Neural progenitor cell (in vitro differentiated cells): Measurements from ENCODE around the gene ENPP1. TPM values are rescaled to one million over a fixed set of nuclear protein-coding genes. Genes with fewer than 3 reads are reported as not detected.

Experiments used
- DNase-seq: peaks from one replicate; pipeline ENCODE4 v3.0.0-alpha.2; 2016; ENCODE audit warnings: low spot score
- H2AFZ ChIP-seq: fragments of 200-600 bp; sonication (generic); replicated peaks from 2 replicates; pipeline ENCODE4 v1.6.1; 2016; ENCODE audit warnings: antibody characterized with exemption
- H3F3A ChIP-seq: fragments of 200-600 bp; sonication (generic); 2 replicates; pipeline ENCODE4 v1.6.1; 2016; ENCODE audit warnings: antibody characterized with exemption, low read depth
- H3K27ac ChIP-seq: fragments of 200-600 bp; sonication (generic); 2 replicates; pipeline ENCODE4 v1.5.1; 2016; ENCODE audit warnings: mild to moderate bottlenecking
- H3K27me3 ChIP-seq: fragments of 200-600 bp; sonication (generic); 2 replicates; pipeline ENCODE4 v1.6.1; 2016; ENCODE audit warnings: mild to moderate bottlenecking, moderate library complexity
- H3K36me3 ChIP-seq: fragments of 200-600 bp; sonication (generic); 2 replicates; pipeline ENCODE4 v1.5.1; 2016
- H3K4me1 ChIP-seq: fragments of 200-600 bp; sonication (generic); 2 replicates; pipeline ENCODE4 v1.6.1; 2016; ENCODE audit warnings: mixed run types
- H3K4me2 ChIP-seq: fragments of 200-600 bp; sonication (generic); 2 replicates; pipeline ENCODE4 v1.6.1; 2016
- H3K4me3 ChIP-seq: fragments of 200-600 bp; sonication (generic); 2 replicates; pipeline ENCODE4 v1.5.1; 2016
- H3K79me2 ChIP-seq: fragments of 200-600 bp; sonication (generic); 2 replicates; pipeline ENCODE4 v1.6.1; 2016; ENCODE audit warnings: low read depth
- H3K9ac ChIP-seq: fragments of 200-600 bp; sonication (generic); 2 replicates; pipeline ENCODE4 v1.6.1; 2016
- H3K9me3 ChIP-seq: fragments of 200-600 bp; sonication (generic); 2 replicates; pipeline ENCODE4 v1.5.1; 2016; ENCODE audit warnings: low read depth
- H4K20me1 ChIP-seq: fragments of 200-600 bp; sonication (generic); 2 replicates; pipeline ENCODE4 v1.6.1; 2016; ENCODE audit warnings: low read depth
- H3K27ac Mint-ChIP-seq: 3 replicates; pipeline ENCODE4 v1.8.0; 2021; ENCODE audit warnings: mixed read lengths
- H3K27me3 Mint-ChIP-seq: 2 replicates; pipeline ENCODE4 v1.8.0; 2022; ENCODE audit warnings: low read depth, mild to moderate bottlenecking, inconsistent platforms, moderate library complexity, mixed read lengths; ENCODE audit not compliant: insufficient read depth
- H3K36me3 Mint-ChIP-seq: 3 replicates; pipeline ENCODE4 v1.8.0; 2021; ENCODE audit warnings: mixed read lengths
- H3K4me1 Mint-ChIP-seq: 3 replicates; pipeline ENCODE4 v1.8.0; 2021; ENCODE audit warnings: mixed read lengths
- H3K4me3 Mint-ChIP-seq: 3 replicates; pipeline ENCODE4 v1.8.0; 2021; ENCODE audit warnings: mild to moderate bottlenecking, moderate library complexity, mixed read lengths
- H3K9me3 Mint-ChIP-seq: 3 replicates; pipeline ENCODE4 v1.8.0; 2020; ENCODE audit warnings: mixed read lengths
- CTCF ChIP-seq: fragments of 200-600 bp; sonication (generic); IDR thresholded peaks from 2 replicates; pipeline ENCODE4 v1.5.1; 2017; ENCODE audit warnings: antibody characterized with exemption, mild to moderate bottlenecking
- EZH2 ChIP-seq: fragments of 200-600 bp; sonication (generic); IDR thresholded peaks from 2 replicates; pipeline ENCODE4 v1.6.1; 2017; ENCODE audit warnings: antibody characterized with exemption, mild to moderate bottlenecking, moderate library complexity
- EZH2phosphoT487 ChIP-seq: fragments of 200-600 bp; sonication (generic); IDR thresholded peaks from 2 replicates; pipeline ENCODE4 v1.6.1; 2017; ENCODE audit warnings: antibody characterized with exemption
- total RNA-seq: library from RNA; depleted of rRNA; stranded (reverse); fragments of >200 nt; gene quantifications from 2 replicates; pipeline ENCODE4 v1.2.3, GENCODE V29; 2015; ENCODE audit warnings: low replicate concordance

Gene ENPP1
- total RNA-seq, 1 donor from 2014 or later = 9.7 TPM

- H3K27ac ChIP-seq = no peak overlapping the region
- H2AFZ ChIP-seq = no peak overlapping the region
- TF ChIP-seq EZH2phosphoT487 = no peak
- no peak for TF ChIP-seq EZH2
- no peak for TF ChIP-seq CTCF
- H3K4me1 ChIP-seq = peaks cover 3% of the 10 kb centered on the region
- H3K27ac Mint-ChIP-seq = no peak overlapping the region
- H3K9me3 ChIP-seq = no peaks in the 10 kb centered on the region
- H3K9me3 Mint-ChIP-seq = peaks cover 9% of the 10 kb centered on the region
- H3K36me3 Mint-ChIP-seq = no peaks in the 10 kb centered on the region
- H3F3A ChIP-seq = no peaks in the 10 kb centered on the region
- H4K20me1 ChIP-seq = no peaks in the 10 kb centered on the region
- H3K27me3 ChIP-seq = no peaks in the 10 kb centered on the region
- no peak overlapping the region for H3K4me2 ChIP-seq
- H3K27me3 Mint-ChIP-seq = peaks cover 3% of the 10 kb centered on the region
- H3K4me1 Mint-ChIP-seq = no peaks in the 10 kb centered on the region
- H3K4me3 ChIP-seq = no peak overlapping the region
- no peak for DNase-seq
- no peak overlapping the region for H3K4me3 Mint-ChIP-seq
- H3K9ac ChIP-seq = no peak overlapping the region
- no peaks in the 10 kb centered on the region for H3K36me3 ChIP-seq
- H3K79me2 ChIP-seq = no peaks in the 10 kb centered on the region
Observed at GRCh38 chr6:131894493-131895424, 86.9 kb downstream of the ENPP1 start.

GRCh38 chr6:131897050-131897435 is 89.2 kb downstream of the ENPP1 start:
- H3K36me3 Mint-ChIP-seq = no peaks in the 10 kb centered on the region
- peaks cover 9% of the 10 kb centered on the region for H3K9me3 Mint-ChIP-seq
- no peak overlapping the region for H3K4me3 Mint-ChIP-seq
- H3K4me2 ChIP-seq = no peak overlapping the region
- no peak overlapping the region for H3K27ac Mint-ChIP-seq
- peaks cover 3% of the 10 kb centered on the region for H3K27me3 Mint-ChIP-seq
- DNase-seq = no peak
- no peaks in the 10 kb centered on the region for H3K79me2 ChIP-seq
- H3K9me3 ChIP-seq = no peaks in the 10 kb centered on the region
- H3K4me1 Mint-ChIP-seq = no peaks in the 10 kb centered on the region
- H3K4me3 ChIP-seq = no peak overlapping the region
- TF ChIP-seq CTCF (no peak), EZH2 (no peak), EZH2phosphoT487 (no peak)
- H4K20me1 ChIP-seq = no peaks in the 10 kb centered on the region
- H3K27ac ChIP-seq = no peak overlapping the region
- no peak overlapping the region for H2AFZ ChIP-seq
- H3K27me3 ChIP-seq = peaks cover 14% of the 10 kb centered on the region
- H3K36me3 ChIP-seq = no peaks in the 10 kb centered on the region
- peaks cover 3% of the 10 kb centered on the region for H3K4me1 ChIP-seq
- no peaks in the 10 kb centered on the region for H3F3A ChIP-seq
- H3K9ac ChIP-seq = no peak overlapping the region

GRCh38 chr6:131897621-131898020 is 89.8 kb downstream of the ENPP1 start:
- no peaks in the 10 kb centered on the region for H4K20me1 ChIP-seq
- no peak overlapping the region for H3K4me3 Mint-ChIP-seq
- DNase-seq = no peak
- H3K36me3 Mint-ChIP-seq = no peaks in the 10 kb centered on the region
- peaks cover 9% of the 10 kb centered on the region for H3K9me3 Mint-ChIP-seq
- TF ChIP-seq EZH2phosphoT487 (no peak), EZH2 (no peak), CTCF (no peak)
- no peak overlapping the region for H3K27ac ChIP-seq
- no peak overlapping the region for H3K4me2 ChIP-seq
- H3K4me3 ChIP-seq = no peak overlapping the region
- no peak overlapping the region for H2AFZ ChIP-seq
- H3K79me2 ChIP-seq = no peaks in the 10 kb centered on the region
- H3K27ac Mint-ChIP-seq = no peak overlapping the region
- peaks cover 3% of the 10 kb centered on the region for H3K27me3 Mint-ChIP-seq
- peaks cover 3% of the 10 kb centered on the region for H3K4me1 ChIP-seq
- no peaks in the 10 kb centered on the region for H3K36me3 ChIP-seq
- H3K27me3 ChIP-seq = peaks cover 20% of the 10 kb centered on the region
- H3F3A ChIP-seq = no peaks in the 10 kb centered on the region
- H3K4me1 Mint-ChIP-seq = no peaks in the 10 kb centered on the region
- H3K9ac ChIP-seq = no peak overlapping the region
- H3K9me3 ChIP-seq = no peaks in the 10 kb centered on the region
